GM12874 (cell line): ENCODE data around the gene ILDR1.

Experiments used
- CTCF ChIP-seq: IDR thresholded peaks from 2 replicates; pipeline ENCODE4 v1.5.1; 2011; ENCODE audit warnings: low read depth, mild to moderate bottlenecking, control low read depth, low read length, moderate library complexity; ENCODE audit not compliant: insufficient read depth

The ILDR1 gene

GRCh38 chr3:121979246-121979645 is 42.8 kb downstream of the ILDR1 start:
- no peak for TF ChIP-seq CTCF

- TF ChIP-seq CTCF, result no peak
Observed at GRCh38 chr3:121976727-121977126, 45.3 kb downstream of the ILDR1 start.

- no peak for TF ChIP-seq CTCF
Observed at GRCh38 chr3:121975702-121976302, 46.2 kb downstream of the ILDR1 start.

- TF ChIP-seq CTCF, result no peak
Observed at GRCh38 chr3:121974601-121975111, 47.4 kb downstream of the ILDR1 start.

- TF ChIP-seq CTCF, result no peak
Observed at GRCh38 chr3:121970047-121970446, 52.0 kb downstream of the ILDR1 start.

- TF ChIP-seq CTCF, result no peak
Observed at GRCh38 chr3:121969631-121970030, 52.4 kb downstream of the ILDR1 start.

GRCh38 chr3:121963608-121964007 is 58.4 kb downstream of the ILDR1 start:
- TF ChIP-seq CTCF, result no peak
